Activated effector memory CD4-positive, alpha-beta T cell treated with Interleukin-2 at 50 U/mL for 16 hours (primary cell): ENCODE results near the gene HS3ST6.
A peak's percentile ranks its signal among the peaks of the same experiment; 100 is the strongest.
"Not testable (repeated sequence)": the region's sequence is repeated elsewhere in the genome, so short reads cannot be mapped to it uniquely, and the experiment has no call there.

Experiments used
- DNase-seq: peaks from one replicate; pipeline ENCODE4 v3.0.0-alpha.2; 2020

The HS3ST6 gene

DNA sequence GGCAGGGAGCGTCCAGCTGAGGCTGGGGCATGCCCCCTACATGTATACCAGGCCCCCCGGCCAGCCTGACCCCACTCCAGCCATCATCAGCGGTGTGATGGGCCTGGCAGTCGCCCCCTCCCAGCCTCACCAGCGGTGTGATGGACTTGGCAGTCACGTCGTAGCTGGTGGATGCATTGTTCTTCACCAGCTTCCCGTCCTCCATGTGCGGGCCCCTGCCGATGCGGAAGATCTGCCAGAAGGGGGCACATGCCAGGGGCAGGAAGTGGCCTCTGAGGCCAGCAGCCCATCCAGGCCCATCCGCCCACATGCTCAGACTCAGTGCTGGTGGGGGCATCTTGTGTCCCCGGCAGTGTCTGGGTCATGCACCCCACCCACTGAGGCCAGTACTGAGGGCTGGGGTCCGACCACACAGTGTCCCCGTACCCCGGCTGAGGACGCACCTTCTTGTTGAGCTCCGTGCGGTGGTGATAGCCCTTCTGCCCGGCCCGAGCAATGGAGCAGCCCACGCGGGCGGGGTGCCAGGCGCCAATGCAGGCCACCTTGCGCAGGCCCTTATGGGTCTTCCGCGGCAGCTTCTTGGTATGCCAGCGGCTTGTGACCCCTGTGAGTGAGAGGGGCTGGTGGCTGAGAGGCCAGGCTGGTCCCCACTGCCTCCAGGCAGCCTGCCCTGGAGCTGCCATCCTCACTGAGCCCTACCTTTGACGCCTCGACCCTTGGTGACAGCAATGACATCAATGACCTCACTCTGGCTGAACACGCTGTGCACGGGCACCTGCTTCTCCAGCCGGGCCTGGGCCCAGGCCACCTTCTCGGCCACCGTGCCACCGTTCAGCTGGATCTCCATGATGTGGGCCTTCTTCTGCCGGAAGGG, 28.5 kb upstream of the HS3ST6 start:
- DNase-seq = no peak

DNA sequence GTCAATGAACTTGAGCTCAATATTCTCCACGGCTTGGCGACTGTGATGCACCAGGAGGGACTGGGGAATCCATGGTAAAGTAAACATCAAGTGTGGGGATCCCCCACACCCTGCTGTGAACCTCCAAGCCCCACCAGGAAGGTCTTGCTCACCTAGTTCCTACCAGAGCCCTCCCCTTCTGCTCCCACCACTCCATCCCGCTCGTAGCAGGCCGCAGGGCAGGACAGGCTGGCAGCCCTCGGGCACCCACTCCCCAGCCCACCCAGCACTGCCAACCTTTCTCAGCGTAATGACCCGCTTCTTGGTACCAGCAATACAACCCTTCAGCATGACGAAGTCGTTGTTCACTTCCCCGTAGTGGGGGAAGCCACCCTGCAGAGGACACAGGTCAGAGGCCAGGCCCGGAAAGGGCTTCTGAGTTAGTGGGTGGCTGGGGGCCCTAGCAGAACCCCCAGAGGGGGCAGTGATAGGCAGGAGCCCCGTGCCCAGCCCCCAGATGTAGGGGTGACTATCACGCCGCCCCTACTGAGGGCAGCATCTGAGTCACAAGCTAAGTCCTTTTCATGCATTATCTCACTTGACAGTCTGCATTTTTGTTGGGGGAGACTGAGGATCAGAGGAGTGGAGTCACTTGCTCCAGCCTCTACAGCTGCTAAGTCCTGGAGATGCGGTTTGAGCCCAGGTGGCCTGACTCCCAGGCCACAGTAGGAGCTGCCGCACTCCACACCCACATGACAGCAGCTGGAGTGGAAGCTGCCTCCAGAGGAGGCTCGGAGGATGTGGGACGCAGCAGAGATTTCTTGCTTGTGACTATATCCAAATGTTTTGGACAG, 27.6 kb upstream of the HS3ST6 start:
- DNase-seq = no peak

DNA sequence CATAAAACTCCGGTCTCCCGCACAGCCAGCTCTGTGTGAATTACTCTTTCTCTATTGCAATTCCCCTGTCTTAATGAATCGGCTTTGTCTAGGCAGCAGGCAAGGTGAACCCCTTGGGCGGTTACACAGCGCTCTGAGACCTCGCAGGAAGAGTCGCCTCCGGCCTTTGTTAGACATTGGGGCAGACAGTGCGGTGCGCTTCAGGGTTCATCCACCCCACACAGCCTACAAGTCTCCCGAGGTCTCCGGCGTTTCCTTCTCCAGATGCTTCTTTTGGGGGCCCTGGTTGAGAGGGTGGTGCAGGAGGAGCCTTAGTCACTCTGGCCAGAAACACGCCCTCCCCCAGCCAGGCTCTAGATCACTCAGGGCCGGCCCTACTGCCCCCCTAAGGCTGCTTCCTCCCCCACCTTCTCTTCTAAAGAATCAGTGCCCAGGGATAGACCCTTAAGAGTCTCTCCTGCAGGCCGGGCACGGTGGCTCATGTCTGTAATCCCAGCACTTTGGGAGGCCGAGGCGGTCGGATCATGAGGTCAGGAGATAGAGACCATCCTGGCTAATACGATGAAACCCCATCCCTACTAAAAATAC, 26.5 kb upstream of the HS3ST6 start:
- no peak for DNase-seq

DNA sequence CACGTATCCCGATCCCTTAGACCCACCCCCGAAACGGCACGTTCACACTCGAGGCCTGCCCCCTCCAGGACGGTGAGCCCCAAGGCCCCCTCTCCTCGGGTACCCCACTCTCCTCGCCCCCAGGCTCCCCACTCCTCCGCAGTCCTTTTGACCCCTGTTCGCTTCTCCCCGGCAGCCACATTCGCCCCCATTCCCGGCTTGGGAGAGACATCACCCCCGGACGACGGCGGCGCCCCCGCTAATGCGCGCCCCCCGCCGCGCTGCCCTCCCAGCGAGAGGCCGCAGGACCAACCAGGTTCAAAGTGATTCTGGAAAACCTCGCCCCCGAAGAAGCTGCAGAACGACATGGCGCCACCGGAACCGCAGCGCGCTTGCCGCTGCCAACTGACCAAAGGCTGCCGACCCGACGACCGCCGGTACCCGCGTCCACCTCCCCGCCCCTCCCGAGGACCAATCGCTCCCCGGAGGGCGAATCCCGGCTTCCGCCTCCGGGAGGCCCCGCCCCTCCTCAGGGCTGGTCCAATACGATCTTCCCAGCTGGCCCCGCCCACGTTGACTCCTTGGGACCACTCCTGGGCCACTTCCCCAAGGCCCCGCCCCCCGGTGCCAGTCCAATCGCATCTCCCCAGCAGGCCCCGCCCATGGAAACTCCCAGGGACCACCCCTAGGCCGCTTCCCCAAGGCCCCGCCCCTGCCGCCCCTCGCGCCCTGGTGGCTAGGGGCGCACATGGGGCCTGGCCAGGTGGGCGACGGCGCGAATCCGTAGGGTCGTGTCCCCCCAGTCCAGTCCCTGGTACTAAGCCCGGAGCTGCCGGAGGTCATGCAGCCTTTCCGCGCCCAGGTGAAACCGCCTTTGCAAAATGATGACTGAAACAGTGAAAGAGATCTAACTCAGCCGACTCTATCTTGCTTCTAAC, 24.9 kb upstream of the HS3ST6 start, which contains the start of gene MSRB1:
TSS of gene MSRB1 (minus strand) at position 390 of the 917 bp plus-strand sequence. CDS start at position 347, 43 bp downstream.
- DNase-seq = peak; percentile 98

DNA sequence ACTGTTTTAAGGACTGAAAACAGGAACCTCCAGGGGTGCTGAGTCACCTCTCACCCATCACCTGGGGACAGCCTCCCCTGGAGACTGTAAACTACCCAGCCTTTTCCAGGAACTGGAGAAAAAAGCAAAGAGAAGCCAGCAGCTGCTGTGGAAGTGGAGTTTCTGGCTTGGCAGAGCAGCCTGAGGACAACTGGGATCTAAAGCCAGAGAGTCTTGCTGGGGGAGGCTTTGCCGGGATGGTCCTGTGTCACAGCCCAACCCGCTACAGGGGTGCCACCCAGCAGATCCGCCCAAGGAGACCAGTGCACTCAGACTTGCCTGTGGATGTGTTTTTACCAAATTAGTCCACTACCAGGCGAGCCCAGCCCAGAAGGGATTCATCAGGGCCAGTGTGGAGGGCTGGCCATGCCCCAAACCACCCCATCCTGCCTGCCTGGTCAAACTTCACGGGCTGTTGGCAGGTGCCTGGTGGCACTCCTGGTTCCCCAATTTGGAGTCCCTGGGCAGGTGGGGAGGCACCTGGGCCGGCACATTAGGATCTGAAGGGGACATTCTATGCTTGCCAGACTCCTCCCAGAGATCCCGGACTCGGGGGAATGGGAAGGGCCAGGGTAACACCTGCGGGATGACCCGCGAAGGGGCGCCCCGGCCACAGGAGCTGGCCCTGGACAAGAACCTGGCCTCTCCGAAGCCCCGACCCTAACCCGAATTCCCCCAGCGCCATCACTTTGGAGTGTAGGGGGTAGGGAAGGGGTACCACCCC, 24.0 kb upstream of the HS3ST6 start:
- no peak for DNase-seq

DNA sequence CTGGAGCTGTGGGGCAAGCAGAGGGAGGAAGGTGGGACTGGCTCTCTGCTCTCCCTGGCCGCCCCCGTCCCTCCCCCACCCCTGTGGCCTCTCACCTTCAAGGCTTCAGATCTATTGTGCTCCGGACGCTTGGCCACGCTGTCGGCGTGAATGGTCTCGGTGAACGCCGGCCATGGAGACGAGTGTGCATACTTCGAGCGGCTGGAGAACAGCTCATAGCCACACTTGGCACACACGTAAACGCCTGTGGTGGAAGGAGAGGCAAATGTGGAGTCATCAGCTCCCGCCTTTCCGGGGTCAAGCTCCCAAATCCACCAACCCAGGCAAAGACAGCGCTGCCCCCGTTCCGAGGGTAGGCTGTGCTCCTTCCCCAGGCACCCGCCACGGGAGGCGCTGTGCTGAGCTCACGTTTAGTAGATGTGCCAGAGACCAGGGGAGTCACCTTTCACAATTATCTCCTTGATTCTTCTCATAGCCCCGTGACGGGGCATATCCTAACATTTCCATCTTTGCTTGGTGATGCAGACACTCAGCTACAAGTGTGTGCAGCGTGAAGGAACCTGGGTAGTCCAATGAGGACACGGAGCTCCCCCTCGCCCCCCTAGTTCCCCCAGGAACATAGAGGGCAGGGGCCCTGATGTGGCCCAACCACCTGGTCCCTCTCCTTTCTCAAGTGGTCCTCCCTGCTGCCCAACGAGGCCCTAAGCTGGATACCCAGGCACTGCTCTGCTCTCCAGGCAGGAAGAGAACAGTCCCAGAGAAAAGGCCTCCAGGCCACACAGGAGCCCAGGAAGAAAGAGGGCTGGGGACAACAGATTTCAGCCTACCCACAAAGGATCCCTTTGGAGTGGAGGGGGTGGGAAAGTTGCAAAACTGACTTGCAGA, 23.2 kb upstream of the HS3ST6 start:
- DNase-seq = no peak

DNA sequence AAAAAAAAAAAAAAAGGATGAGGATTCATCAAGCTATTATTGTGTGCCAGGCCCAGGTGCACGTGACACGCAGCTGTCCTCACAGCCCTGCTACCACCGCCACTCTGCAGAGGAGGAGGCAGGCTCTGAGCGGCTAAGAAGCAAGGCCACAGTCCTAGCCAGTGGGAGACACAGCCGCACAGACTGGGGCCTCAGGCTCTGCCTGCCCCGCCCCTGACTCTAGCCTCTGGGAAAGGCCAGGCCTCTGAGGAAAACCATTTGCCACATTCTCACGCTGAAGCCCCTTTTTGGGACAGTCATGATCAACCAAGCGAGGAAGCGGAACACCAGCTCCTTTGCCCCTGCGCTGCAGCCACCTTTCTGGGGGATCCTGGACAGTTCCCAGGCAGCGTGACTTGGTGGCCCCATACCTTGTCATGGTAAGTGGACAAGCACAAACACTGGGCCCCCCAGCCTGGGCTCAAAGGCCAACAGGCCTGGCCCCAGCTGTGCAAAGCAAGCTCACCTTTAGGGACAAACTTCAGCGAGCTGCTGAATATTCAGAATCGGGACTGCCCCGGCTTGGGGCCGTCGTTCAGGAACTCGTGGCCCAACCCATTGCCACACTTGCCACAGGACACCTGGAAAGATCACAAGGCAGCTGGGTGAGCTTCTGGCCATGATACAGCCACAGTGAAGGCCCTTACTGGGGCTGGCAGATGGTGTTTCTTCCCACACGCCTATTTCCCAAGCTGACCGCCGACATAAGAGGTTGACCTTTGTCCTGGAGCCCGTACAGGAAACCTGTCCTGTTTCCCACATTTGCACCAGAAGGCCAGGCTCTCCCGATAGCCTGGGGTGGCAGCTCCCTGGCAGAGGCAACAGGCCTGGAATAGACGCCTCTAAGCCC, 22.3 kb upstream of the HS3ST6 start:
- no peak for DNase-seq

DNA sequence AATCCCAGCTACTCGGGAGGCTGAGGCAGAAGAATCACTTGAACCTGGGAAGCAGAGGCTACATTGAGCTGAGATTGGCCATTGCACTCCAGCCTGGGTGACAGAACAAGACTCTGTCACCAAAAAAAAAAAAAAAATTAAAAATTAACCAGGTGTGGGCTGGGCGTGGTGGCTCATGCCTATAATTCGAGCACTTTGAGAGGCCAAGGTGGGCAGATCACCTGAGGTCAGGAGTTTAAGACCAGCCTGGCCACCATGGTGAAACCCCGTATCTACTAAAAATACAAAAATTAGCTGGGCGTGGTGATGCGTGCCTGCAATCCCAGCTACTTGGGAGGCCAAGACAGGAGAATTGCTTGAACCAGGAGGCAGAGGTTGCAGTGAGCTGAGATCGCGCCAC, 21.6 kb upstream of the HS3ST6 start:
- not testable (repeated sequence) for DNase-seq

DNA sequence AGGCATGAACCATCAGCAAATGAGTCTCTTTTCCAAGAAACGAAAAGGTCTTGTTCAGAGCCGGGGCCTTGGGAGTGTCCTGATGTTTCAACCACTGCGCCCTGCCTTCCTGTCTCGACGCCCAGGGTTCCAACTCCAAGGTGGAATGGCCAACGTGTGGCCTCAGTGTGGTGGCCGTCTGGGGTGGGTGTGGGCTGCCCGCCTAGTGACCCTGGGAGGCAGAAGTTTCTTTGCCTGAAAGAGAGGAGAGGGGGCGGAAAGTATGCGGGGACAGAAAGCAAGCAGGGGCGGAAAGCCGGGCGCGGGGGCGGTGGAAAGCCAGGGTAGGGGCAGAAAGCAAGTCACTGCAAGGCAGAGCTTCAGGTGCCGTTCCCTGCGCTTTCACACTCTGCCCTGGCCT, 20.7 kb upstream of the HS3ST6 start:
- DNase-seq = no peak

DNA sequence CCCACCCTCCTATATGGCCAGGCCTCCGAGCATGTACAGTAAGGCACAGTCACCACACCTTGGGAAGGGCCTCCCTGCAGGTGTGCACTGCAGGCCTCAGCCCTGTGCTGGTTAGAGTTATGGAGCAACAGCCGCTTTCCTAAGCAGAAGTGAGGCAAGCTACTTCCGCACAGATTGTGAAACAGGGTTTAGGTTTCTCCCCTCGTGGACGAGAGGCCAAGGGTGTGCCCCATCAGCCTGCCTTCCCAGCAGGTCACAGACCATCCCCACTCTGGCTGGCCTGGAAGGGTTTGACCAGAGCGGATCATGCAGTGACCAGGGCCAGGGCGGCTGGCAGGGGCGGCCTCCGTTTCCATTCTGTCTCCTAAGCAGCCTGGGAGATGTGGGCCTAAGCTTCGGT, 20.1 kb upstream of the HS3ST6 start:
- no peak for DNase-seq

DNA sequence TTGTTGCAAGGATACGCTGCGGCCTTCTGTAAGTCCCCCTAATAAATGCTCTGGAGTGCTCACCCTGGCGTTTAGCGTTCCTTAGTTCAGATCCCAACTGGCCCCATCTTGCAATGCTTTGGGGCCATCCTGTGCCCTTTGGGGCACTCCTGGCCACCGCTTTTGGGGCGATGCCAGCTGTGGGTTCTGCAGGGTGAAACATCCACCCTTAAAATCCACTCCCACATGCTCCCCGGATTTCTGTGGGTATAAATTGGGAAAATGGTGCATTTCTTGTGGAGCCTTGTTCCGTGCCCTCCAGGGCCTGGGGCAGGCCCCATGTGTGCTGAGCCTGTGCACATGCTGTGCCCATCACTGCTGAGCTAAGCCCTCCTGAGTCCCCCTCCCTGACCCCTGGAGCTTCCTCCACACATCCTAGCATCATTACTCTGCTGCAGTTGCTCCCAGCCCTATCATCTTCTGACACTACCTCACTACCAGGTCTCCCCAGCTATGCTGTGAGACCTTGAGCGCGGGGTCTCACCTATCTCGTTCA, 18.8 kb upstream of the HS3ST6 start:
- no peak for DNase-seq

DNA sequence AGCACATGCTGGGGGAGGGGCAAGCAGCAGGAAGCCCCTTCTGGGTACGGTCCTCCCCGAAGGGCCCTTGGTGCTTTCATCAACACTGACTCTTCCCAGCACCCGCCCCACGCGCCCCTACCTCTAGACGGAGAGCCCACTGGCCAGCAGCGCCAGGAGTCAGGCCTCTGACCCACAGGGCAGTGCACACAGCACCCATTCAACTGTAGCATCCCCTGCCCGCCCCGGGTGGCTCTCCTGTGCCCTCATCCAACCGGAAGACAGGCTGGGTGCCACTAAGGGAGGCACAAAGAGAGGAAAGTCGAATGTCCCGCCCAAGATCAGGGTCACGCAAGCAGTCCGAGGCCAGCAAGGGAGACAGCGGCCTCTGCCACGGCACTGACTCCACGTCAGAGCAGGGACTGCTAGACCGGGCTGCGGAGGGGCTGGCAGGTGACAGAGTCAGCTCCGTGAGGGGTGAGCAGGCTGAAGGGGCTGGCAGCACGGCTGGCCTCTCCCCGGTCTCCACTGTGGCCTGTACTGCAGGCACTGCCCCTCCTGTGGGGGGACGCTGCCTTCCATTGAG, 15.0 kb upstream of the HS3ST6 start:
- DNase-seq = no peak

DNA sequence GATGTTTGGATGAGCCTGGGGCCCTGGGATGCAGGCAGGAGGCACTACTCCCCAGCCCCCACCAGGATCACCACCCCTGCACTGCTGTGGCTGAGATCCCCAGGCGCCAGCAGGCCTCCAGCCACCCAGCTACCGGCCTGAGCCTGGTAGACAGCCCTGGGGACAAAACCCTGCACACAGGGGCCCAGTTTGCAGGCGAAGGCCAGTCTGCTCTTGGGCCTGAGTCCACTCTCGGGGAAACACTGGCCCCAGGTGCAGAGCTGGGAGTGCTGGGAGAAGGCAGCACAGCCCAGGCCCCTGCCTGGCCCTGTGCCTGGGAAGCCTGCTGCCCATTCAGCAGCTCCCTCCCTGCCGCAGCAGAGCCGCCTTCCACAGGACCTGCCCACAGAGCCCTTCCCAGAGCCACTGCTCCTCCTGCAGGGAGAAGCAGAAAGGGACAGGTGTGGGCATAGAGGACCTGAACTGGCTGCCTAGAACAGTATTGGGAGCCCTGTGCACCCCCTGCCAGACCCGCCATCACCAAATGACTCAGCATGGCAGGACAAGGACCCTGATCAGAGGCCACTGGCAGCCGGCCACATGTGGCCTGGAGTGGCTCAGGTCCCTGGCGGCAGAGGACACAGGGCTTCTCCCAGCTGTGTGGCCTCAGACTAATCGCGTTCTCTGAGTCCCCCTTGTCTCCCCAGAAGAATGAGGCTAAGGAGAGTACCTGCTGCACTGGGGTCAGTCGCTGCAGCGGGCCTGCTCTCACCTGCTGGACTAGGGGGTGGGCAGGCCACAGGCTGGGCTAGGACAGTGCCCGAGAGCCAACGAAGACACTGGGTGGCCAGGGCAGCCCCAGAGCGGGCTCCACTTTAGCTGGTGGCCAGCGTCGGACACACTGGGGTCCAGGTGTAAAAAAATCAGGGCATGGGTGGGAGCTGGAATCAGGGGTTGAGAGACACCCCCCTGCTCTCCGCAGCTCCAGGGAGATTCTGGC, 14.1 kb upstream of the HS3ST6 start:
- no peak for DNase-seq

DNA sequence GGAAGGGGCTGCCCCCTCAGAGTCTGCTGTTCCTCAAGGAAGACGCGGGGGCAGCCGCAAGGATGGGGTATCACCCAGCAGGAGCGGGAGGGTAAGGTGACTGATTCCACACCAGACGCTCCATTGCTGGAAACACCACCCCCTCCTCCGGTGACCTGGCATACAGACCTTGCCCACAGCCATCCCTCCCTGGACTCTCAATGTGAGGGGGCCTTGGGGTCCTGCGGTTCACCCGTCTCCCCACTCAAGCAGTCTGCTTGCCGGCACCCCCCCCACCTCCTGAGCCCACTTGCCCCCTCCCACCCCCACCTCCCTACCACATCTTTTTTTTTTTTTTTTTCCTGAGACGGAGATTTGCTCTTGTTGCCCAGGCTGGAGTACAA, 12.1 kb upstream of the HS3ST6 start:
- DNase-seq = no peak

DNA sequence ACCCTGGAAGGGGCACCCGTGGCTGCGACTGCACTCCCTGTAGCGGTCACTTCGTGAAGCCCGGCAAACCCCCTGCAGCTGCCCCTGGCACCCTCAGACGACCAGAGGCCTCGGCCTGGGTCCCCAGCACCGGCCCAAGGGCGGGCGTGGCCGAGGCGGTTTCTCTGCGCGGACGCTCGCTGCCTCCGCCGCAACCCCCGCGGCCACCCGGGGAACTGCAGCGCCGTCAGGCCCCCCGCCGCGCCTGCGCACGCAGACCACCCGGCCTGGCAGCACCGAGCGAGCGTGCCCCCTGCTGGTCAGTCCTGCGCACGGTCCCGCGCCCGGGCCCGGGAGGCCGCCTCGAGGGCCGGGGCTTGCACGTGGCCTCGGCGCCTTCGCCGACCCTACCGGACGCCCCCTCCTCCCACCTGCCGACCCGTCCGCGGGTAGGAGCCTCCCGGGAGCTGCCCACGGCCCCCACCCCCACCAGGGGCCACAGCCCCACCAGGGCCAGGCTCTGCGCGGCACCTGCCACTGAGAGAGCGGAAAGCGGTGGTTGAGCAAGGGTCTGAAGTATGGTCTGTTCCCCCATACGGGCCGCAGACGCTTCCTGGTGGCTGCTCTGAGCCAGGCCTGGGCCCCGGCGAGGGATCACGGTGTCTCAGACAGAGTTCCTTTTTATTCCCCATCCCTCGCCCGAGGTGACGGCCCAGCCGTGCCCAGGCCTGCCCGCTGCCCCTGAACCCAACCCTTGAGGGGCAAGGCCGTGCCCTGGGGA, 11.5 kb upstream of the HS3ST6 start:
- DNase-seq = peak; percentile 88

DNA sequence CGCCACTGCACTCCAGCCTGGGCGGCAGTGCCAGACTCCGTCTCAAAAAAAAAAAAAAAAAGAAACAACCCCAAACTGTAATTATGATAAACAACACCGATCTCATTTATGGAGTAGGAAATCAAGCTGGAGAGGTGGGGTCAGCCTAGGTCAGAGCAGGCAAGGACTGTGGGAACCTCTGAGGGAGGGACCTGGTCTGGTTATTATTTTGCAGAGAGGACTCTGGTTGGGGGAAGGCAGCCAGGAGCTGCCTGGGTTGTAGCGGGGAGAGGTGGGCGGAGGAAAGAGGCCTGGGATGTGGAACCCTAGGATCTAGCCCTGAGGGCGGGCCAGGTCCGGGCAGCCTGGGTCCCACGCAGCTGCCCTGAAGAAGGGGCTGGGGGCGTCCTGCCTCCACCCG, 10.9 kb upstream of the HS3ST6 start:
- DNase-seq = no peak

DNA sequence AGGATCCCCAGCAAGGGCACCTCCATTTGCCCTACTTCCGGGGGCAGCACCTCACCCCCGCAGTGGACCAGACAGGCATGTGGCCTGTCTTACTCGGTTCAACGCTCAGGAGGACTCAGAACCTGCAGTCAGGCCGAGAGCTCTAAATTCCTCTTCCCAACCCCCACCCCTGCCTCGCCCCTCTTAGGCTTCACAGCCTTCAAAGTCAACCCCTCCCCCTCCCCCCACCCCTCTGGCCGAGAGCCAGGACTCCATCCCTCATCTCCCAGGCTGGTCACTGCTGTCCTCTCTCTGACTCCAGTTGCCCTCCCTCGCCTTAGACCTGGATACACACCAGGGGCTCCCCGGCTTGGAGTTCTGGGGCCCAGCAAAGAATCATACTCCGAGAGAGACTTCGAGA, 8.1 kb upstream of the HS3ST6 start:
- DNase-seq = no peak
